H1 (cell line): ENCODE measurements around the gene MAPRE3.

Experiments used
- CHD2 ChIP-seq: IDR thresholded peaks from 2 replicates; pipeline ENCODE4 v1.6.1; 2012; ENCODE audit warnings: low read length, improper control_type of control experiment
- CTCF ChIP-seq, 3 experiments: IDR thresholded peaks; 1 replicate in 2 of 3; 2 replicates in 1 of 3; pipeline versions ENCODE4 v1.5.1 to v1.6.1; 2011; ENCODE audit warnings: low read length in 3 of 3, mild to moderate bottlenecking in 3 of 3, inconsistent platforms in 2 of 3, low read depth in 1 of 3, moderate library complexity in 1 of 3; ENCODE audit not compliant: insufficient read depth in 1 of 3; ENCODE audit errors: control extremely low read depth in 1 of 3
- EZH2 ChIP-seq: fragments of 200-600 bp; sonication (generic); IDR thresholded peaks from 2 replicates; pipeline ENCODE4 v1.7.1; 2012; ENCODE audit warnings: low read depth, mild to moderate bottlenecking, moderate library complexity, low read length, inconsistent platforms; ENCODE audit not compliant: severe bottlenecking
- GABPA ChIP-seq: IDR thresholded peaks from 2 replicates; pipeline ENCODE4 v1.6.1; 2011; ENCODE audit warnings: mild to moderate bottlenecking, low read length, moderate library complexity, borderline replicate concordance; ENCODE audit not compliant: insufficient read depth
- HDAC6 ChIP-seq: IDR thresholded peaks from one replicate; pipeline ENCODE4 v1.7.1; 2012; ENCODE audit warnings: low read depth, mild to moderate bottlenecking, inconsistent platforms, low read length, moderate library complexity
- MAX ChIP-seq: IDR thresholded peaks from 2 replicates; pipeline ENCODE4 v1.6.1; 2012; ENCODE audit warnings: inconsistent platforms
- POLR2AphosphoS5 ChIP-seq: IDR thresholded peaks from 2 replicates; pipeline ENCODE4 v1.6.1; 2011; ENCODE audit warnings: low read depth, low read length
- RBBP5 ChIP-seq: IDR thresholded peaks from 2 replicates; pipeline ENCODE4 v1.7.1; 2012; ENCODE audit warnings: low read depth, mild to moderate bottlenecking, inconsistent platforms, low read length, moderate library complexity, borderline replicate concordance
- SIN3A ChIP-seq, 2 experiments: IDR thresholded peaks in 1 of 2; conservative IDR thresholded peaks in 1 of 2; 2 replicates each; pipeline ENCODE4 v1.6.1; 2011 to 2012; ENCODE audit warnings: low read length in 2 of 2, improper control_type of control experiment in 1 of 2, low read depth in 1 of 2, mild to moderate bottlenecking in 1 of 2
- SP2 ChIP-seq: IDR thresholded peaks from 2 replicates; pipeline ENCODE4 v1.6.1; 2012; ENCODE audit warnings: mild to moderate bottlenecking, low read length, inconsistent platforms
- TAF1 ChIP-seq: IDR thresholded peaks from 2 replicates; pipeline ENCODE4 v1.6.1; 2011; ENCODE audit warnings: mild to moderate bottlenecking, low read depth, low read length
- TCF12 ChIP-seq: IDR thresholded peaks from 2 replicates; pipeline ENCODE4 v1.6.1; 2011; ENCODE audit warnings: low read depth, mild to moderate bottlenecking, low read length
- TF ChIP-seq, protein P1 (sequence below): IDR thresholded peaks from 2 replicates; pipeline ENCODE4 v1.6.1; 2012; ENCODE audit warnings: low read length, inconsistent platforms

DNA sequence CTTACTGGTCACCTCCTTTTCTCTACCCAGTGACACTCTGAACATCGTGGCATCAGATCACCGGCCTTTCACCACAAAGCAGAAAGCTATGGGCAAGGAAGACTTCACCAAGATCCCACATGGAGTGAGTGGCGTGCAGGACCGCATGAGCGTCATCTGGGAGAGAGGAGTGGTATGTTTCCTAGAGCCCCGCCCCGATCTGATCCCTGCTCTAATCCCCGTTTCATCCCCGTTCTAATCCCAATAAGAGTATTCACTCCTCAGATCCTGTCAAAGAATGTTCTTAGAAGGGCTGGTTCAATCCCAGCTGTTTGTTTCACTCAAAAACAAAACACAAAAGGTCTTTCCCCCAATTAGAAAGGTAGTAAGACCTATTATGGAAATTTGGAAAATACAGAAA is 30.4 kb upstream of the MAPRE3 start:
- no peak for TF ChIP-seq RBBP5
- no peak for TF ChIP-seq EZH2
- TF ChIP-seq, protein P1, sequence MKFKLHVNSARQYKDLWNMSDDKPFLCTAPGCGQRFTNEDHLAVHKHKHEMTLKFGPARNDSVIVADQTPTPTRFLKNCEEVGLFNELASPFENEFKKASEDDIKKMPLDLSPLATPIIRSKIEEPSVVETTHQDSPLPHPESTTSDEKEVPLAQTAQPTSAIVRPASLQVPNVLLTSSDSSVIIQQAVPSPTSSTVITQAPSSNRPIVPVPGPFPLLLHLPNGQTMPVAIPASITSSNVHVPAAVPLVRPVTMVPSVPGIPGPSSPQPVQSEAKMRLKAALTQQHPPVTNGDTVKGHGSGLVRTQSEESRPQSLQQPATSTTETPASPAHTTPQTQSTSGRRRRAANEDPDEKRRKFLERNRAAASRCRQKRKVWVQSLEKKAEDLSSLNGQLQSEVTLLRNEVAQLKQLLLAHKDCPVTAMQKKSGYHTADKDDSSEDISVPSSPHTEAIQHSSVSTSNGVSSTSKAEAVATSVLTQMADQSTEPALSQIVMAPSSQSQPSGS: no peak
- no peak for TF ChIP-seq SP2
- TF ChIP-seq GABPA: no peak
- TF ChIP-seq CTCF (IDR thresholded peaks at IDR 0.05; ENCODE audit: control extremely low read depth in 1 of 3, insufficient read depth in 1 of 3, low read depth in 1 of 3, low read length in 3 of 3): no peak
- TF ChIP-seq CHD2: no peak
- no peak for TF ChIP-seq POLR2AphosphoS5
- TF ChIP-seq HDAC6: no peak
- TF ChIP-seq TCF12: no peak
- TF ChIP-seq SIN3A (conservative IDR thresholded peaks at IDR 0.05 in 1 of 2, IDR thresholded peaks at IDR 0.05 in 1 of 2; ENCODE audit: low read depth in 1 of 2, low read length in 2 of 2): no peak
- TF ChIP-seq MAX: no peak
- TF ChIP-seq TAF1: no peak
